Measurements from ENCODE around the gene SRGAP3.

DNA sequence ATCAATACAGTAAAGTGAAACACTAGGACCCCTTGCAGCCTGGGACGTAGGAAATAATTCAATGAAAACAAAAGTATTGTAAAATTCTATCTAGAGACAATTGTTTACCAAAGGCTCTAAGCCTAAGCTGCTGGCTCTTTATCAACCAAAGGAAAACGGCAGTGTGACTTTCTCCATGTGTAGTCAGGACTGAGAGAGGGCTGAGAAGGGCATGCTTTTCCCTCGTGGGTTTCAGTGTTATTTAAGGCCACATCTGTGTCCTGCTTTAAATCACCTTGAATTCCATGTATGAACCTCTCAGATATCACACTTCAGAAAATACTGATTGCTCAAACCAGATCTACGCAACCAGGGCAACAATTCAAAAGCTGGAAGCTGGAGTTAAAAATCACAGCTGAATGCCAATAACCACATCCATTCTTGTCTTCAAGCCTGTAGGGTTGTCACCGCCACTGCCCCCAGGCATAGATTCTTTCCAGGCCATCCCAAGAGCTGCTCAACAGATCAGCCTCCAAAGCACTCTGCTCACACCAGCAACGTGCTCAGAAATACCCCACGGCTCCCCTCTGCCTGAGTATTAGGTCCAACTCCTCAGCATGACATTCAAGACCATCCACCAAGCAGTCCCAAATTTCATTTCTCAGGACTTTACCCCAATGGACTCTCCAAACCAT lies 124.0 kb downstream of the SRGAP3 start:
- TF ChIP-seq, protein P1, sequence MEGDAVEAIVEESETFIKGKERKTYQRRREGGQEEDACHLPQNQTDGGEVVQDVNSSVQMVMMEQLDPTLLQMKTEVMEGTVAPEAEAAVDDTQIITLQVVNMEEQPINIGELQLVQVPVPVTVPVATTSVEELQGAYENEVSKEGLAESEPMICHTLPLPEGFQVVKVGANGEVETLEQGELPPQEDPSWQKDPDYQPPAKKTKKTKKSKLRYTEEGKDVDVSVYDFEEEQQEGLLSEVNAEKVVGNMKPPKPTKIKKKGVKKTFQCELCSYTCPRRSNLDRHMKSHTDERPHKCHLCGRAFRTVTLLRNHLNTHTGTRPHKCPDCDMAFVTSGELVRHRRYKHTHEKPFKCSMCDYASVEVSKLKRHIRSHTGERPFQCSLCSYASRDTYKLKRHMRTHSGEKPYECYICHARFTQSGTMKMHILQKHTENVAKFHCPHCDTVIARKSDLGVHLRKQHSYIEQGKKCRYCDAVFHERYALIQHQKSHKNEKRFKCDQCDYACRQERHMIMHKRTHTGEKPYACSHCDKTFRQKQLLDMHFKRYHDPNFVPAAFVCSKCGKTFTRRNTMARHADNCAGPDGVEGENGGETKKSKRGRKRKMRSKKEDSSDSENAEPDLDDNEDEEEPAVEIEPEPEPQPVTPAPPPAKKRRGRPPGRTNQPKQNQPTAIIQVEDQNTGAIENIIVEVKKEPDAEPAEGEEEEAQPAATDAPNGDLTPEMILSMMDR (IDR thresholded peaks at IDR 0.05; ENCODE audit: low read depth, low read length): no peak
- no peak for TF ChIP-seq EZH2phosphoT487 (IDR thresholded peaks at IDR 0.05; ENCODE audit: low read depth)

Data from OCI-LY3 (cell line).